ENCODE measurements around the gene TAS1R2. TPM values are rescaled to one million over a fixed set of nuclear protein-coding genes. Genes with fewer than 3 reads are reported as not detected.

Gene TAS1R2
- total and polyA plus RNA-seq, 2 of the 13 experiments (the other 11 are each of a cell fraction or from before 2014, with no cell fraction given) = not detected

GRCh38 chr1:18900303-18900841 is 40.9 kb upstream of the TAS1R2 start (continued):
- TF ChIP-seq KIAA2018 (CRISPR knock-in tag; IDR thresholded peaks at IDR 0.05; ENCODE audit: borderline replicate concordance) = no peak
- TF ChIP-seq IKZF1 (IDR thresholded peaks at IDR 0.05) = no peak
- no peak for TF ChIP-seq ZNF468 (CRISPR knock-in tag; IDR thresholded peaks at IDR 0.05)
- TF ChIP-seq ZNF629 (CRISPR knock-in tag; conservative IDR thresholded peaks at IDR 0.05) = peak; percentile 25; the same call in 1 of the 2 replicates
- peak; percentile 90 for TF ChIP-seq TARDBP (CRISPR knock-in tag; IDR thresholded peaks at IDR 0.05)
- peak; percentile 36; the same call in 1 of the 2 replicates for TF ChIP-seq ZNF800 (CRISPR knock-in tag; IDR thresholded peaks at IDR 0.05)
- no peak for TF ChIP-seq ZNF446 (CRISPR knock-in tag; IDR thresholded peaks at IDR 0.05)
- TF ChIP-seq EED (CRISPR knock-in tag; IDR thresholded peaks at IDR 0.05) = no peak
- no peak for TF ChIP-seq ZC3H4 (CRISPR knock-in tag; IDR thresholded peaks at IDR 0.05; ENCODE audit: borderline replicate concordance)
- TF ChIP-seq ZBTB7A (CRISPR knock-in tag; IDR thresholded peaks at IDR 0.05) = no peak
- no peak for TF ChIP-seq RFX1 (IDR thresholded peaks at IDR 0.05)
- TF ChIP-seq ZNF501 (CRISPR knock-in tag; IDR thresholded peaks at IDR 0.05) = no peak
- TF ChIP-seq ZNF484 (CRISPR knock-in tag; IDR thresholded peaks at IDR 0.05; ENCODE audit: borderline replicate concordance, low read depth) = no peak
- no peak for TF ChIP-seq CSRNP1 (CRISPR knock-in tag; IDR thresholded peaks at IDR 0.05)
- TF ChIP-seq TSC22D2 (CRISPR knock-in tag; IDR thresholded peaks at IDR 0.05; ENCODE audit: borderline replicate concordance) = no peak
- TF ChIP-seq GATAD2A (CRISPR knock-in tag; IDR thresholded peaks at IDR 0.05) = peak; percentile 89
- no peak for TF ChIP-seq ZNF549 (CRISPR knock-in tag; IDR thresholded peaks at IDR 0.05)
- peak; percentile 62; the same call in 1 of the 2 replicates for TF ChIP-seq ZNF792 (CRISPR knock-in tag; IDR thresholded peaks at IDR 0.05)
- no peak for TF ChIP-seq ZIK1 (CRISPR knock-in tag; IDR thresholded peaks at IDR 0.05; ENCODE audit: borderline replicate concordance, low read depth)
- TF ChIP-seq ZMYM3 (CRISPR knock-in tag; IDR thresholded peaks at IDR 0.05) = peak; percentile 85
- TF ChIP-seq MTF2 (CRISPR knock-in tag; IDR thresholded peaks at IDR 0.05; ENCODE audit: borderline replicate concordance) = no peak

Data from HepG2 (cell line).